HUES64 (cell line): ENCODE data around the gene NTPCR.

Source experiments
- H3K27ac ChIP-seq: 2 replicates; pipeline ENCODE4 v1.7.0; 2013; ENCODE audit warnings: low read depth, low read length, inconsistent platforms
- H3K27me3 ChIP-seq: 2 replicates; pipeline ENCODE4 v1.6.1; 2013; ENCODE audit warnings: mild to moderate bottlenecking, low read length; ENCODE audit not compliant: insufficient read depth
- H3K36me3 ChIP-seq: 2 replicates; pipeline ENCODE4 v1.6.1; 2013; ENCODE audit warnings: mild to moderate bottlenecking, low read length; ENCODE audit not compliant: insufficient read depth
- H3K4me1 ChIP-seq: 2 replicates; pipeline ENCODE4 v1.6.1; 2013; ENCODE audit warnings: mild to moderate bottlenecking, low read length, moderate library complexity; ENCODE audit not compliant: insufficient read depth
- H3K4me3 ChIP-seq: 2 replicates; pipeline ENCODE4 v1.5.1; 2013; ENCODE audit warnings: mild to moderate bottlenecking, low read length, moderate library complexity
- H3K9ac ChIP-seq: 2 replicates; pipeline ENCODE4 v1.6.1; 2013; ENCODE audit warnings: mild to moderate bottlenecking, low read depth, low read length
- H3K9me3 ChIP-seq: 2 replicates; pipeline ENCODE4 v1.6.1; 2013; ENCODE audit warnings: low read depth, low read length; ENCODE audit not compliant: insufficient read depth
- WGBS: fragments of 150-250, 120-280 bp; methylation state at CpG from one replicate; pipeline ENCODE4 v1.1.7; 2013; ENCODE audit warnings: missing lambda C conversion rate; 5-methylcytosine and 5-hydroxymethylcytosine counted together

Gene NTPCR

GRCh38 chr1:232965124-232965911 is 14.9 kb downstream of the NTPCR start:
- Histone ChIP-seq H3K36me3 (peaks cover 78% of the 10 kb centered on the region), H3K27me3 (no peaks in the 10 kb centered on the region), H3K27ac (no peak overlapping the region), H3K4me3 (no peak overlapping the region), H3K4me1 (no peaks in the 10 kb centered on the region), H3K9ac (no peak overlapping the region), H3K9me3 (no peaks in the 10 kb centered on the region)
- 92% methylated on average over 10 of the region's 10 CpGs for WGBS

DNA sequence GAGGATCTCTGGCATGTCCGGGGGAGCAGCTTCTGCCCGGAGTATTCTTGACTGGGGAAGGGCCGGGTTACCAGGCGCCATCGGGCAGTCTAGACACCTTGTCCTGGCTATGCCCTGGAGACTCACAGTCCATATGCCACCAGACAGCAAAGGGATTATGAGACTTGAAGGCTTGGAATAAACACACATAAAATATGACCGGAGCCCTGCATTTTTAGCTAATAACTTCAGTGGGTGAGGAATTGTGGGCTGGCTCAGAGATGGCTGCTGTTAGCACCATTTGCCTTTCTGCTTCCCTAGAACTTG is 15.5 kb downstream of the NTPCR start:
- Histone ChIP-seq H3K9ac (no peak overlapping the region), H3K9me3 (no peaks in the 10 kb centered on the region), H3K4me1 (no peaks in the 10 kb centered on the region), H3K4me3 (no peak overlapping the region), H3K27me3 (no peaks in the 10 kb centered on the region), H3K27ac (no peak overlapping the region), H3K36me3 (peaks cover 79% of the 10 kb centered on the region)
- WGBS = 98% methylated on average over 6 of the region's 6 CpGs

DNA sequence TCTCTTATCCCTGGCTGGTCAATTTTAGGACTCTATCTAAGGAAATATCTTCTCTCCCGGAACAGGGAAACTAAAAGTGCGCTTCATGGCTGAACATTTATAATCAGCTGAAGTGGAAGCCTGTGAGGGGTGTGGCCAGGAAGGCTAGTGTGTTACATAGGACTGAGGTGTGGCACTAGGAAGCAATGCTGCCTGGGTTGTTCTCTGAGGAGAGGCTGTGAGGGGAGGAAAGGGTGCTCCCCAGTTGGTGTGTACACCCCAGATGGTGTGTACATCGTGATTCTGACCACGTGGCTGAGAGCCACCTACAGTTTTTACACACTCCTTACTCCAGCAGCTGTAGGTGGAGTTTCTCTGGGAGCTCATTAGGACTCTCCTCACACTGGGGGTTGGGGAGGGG is 16.3 kb downstream of the NTPCR start:
- Histone ChIP-seq H3K36me3 (peaks cover 80% of the 10 kb centered on the region), H3K4me1 (no peaks in the 10 kb centered on the region), H3K4me3 (no peak overlapping the region), H3K27ac (no peak overlapping the region), H3K27me3 (no peaks in the 10 kb centered on the region), H3K9ac (no peak overlapping the region), H3K9me3 (no peaks in the 10 kb centered on the region)
- 93% methylated on average over 4 of the region's 4 CpGs for WGBS

DNA sequence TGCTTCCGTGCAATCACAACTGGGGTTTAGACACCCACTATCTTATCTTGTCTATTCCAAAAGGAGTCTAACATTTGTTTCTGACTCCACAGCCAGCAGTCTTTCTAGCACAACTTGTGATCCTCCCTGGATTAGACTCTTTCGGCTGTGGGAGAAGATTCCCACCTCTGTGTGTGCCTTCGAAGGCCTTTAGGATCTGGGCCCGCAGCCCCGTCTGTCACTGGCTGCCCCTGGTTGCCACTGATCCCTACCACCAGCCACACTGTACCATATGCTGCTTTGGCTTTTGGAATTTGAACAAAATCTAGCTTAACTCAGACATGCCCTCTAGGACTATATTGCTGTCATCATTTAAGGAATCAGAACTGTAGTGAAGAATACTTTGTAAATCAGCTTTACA is 18.0 kb downstream of the NTPCR start:
- Histone ChIP-seq H3K36me3 (peaks cover 88% of the 10 kb centered on the region), H3K9ac (no peak overlapping the region), H3K27ac (no peak overlapping the region), H3K4me1 (no peaks in the 10 kb centered on the region), H3K9me3 (peaks cover 3% of the 10 kb centered on the region; the same call in 1 of the 2 replicates), H3K27me3 (no peaks in the 10 kb centered on the region), H3K4me3 (no peak overlapping the region)
- 98% methylated on average over 5 of the region's 5 CpGs for WGBS

- Histone ChIP-seq H3K9me3 (peaks cover 5% of the 10 kb centered on the region; the same call in 1 of the 2 replicates), H3K36me3 (peaks cover 91% of the 10 kb centered on the region), H3K4me1 (no peaks in the 10 kb centered on the region), H3K27me3 (no peaks in the 10 kb centered on the region), H3K4me3 (no peak overlapping the region), H3K9ac (no peak overlapping the region), H3K27ac (no peak overlapping the region)
- 96% methylated on average over 2 of the region's 3 CpGs for WGBS
Observed at GRCh38 chr1:232968965-232969364, 18.6 kb downstream of the NTPCR start.

DNA sequence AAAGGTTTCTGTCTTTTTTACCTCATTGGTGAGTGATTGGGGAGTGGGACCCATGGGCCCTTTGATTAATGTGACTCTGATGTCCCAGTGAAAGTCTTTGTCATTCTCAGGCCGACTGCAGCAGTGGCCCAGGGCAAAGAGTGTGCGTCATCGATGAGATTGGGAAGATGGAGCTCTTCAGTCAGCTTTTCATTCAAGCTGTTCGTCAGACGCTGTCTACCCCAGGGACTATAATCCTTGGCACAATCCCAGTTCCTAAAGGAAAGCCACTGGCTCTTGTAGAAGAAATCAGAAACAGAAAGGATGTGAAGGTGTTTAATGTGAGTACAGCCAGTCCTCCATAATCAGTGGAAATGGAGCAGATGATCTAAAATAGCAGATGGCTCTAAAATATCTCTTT is 19.4 kb downstream of the NTPCR start:
- Histone ChIP-seq H3K4me3 (no peak overlapping the region), H3K36me3 (peaks cover 92% of the 10 kb centered on the region), H3K9ac (no peak overlapping the region), H3K9me3 (peaks cover 5% of the 10 kb centered on the region; the same call in 1 of the 2 replicates), H3K4me1 (no peaks in the 10 kb centered on the region), H3K27me3 (no peaks in the 10 kb centered on the region), H3K27ac (no peak overlapping the region)
- WGBS = 94% methylated on average over 5 of the region's 5 CpGs

GRCh38 chr1:232970508-232970907 is 20.1 kb downstream of the NTPCR start:
- 90% methylated on average over 2 of the region's 4 CpGs for WGBS
- Histone ChIP-seq H3K4me3 (no peak overlapping the region), H3K4me1 (no peaks in the 10 kb centered on the region), H3K9me3 (peaks cover 5% of the 10 kb centered on the region; the same call in 1 of the 2 replicates), H3K9ac (no peak overlapping the region), H3K27ac (no peak overlapping the region), H3K27me3 (no peaks in the 10 kb centered on the region), H3K36me3 (peaks cover 95% of the 10 kb centered on the region)

- Histone ChIP-seq H3K27me3 (no peaks in the 10 kb centered on the region), H3K4me3 (no peak overlapping the region), H3K27ac (no peak overlapping the region), H3K4me1 (no peaks in the 10 kb centered on the region), H3K9ac (no peak overlapping the region), H3K36me3 (peaks cover 100% of the 10 kb centered on the region), H3K9me3 (peaks cover 5% of the 10 kb centered on the region; the same call in 1 of the 2 replicates)
- 90% methylated on average over 1 of the region's 2 CpGs for WGBS
Observed at GRCh38 chr1:232973652-232974611, 23.5 kb downstream of the NTPCR start.

- no peak overlapping the region for H3K9ac ChIP-seq
- no peaks in the 10 kb centered on the region for H3K4me1 ChIP-seq
- no peak overlapping the region for H3K27ac ChIP-seq
- H3K4me3 ChIP-seq = no peak overlapping the region
- peaks cover 5% of the 10 kb centered on the region; the same call in 1 of the 2 replicates for H3K9me3 ChIP-seq
- no peaks in the 10 kb centered on the region for H3K27me3 ChIP-seq
- WGBS = 91% methylated on average over 3 of the region's 3 CpGs
- peaks cover 90% of the 10 kb centered on the region for H3K36me3 ChIP-seq
Observed at GRCh38 chr1:232974971-232975370, 24.6 kb downstream of the NTPCR start.

DNA sequence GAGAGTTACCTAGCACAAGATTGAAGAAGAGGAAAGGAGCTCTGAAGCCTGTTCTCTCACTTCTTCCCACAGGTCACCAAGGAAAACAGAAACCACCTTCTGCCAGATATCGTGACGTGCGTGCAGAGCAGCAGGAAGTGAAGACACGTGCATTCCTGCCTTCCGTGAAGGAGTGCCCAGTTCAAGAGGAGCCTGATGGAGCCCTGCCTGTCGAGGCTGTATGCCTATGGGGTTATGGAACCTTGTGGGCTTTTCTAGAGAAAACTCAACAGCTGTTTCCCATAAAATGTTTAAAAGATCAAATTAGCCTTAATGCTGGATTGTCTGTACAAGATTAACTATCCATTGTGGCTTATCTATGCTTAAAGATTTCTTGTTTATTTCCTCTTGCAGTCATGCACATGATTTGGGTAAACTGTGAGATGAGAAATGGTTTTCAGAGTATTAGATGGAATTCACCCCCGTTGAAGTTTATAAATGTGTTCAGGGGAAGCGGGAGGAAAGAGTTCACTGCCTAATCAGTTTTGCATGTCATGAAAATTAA is 27.8 kb downstream of the NTPCR start:
- Histone ChIP-seq H3K9ac (no peak overlapping the region), H3K36me3 (peaks cover 59% of the 10 kb centered on the region), H3K4me1 (no peaks in the 10 kb centered on the region), H3K9me3 (peaks cover 4% of the 10 kb centered on the region; the same call in 1 of the 2 replicates), H3K4me3 (no peak overlapping the region), H3K27ac (no peak overlapping the region), H3K27me3 (no peaks in the 10 kb centered on the region)
- WGBS = 94% methylated on average over 8 of the region's 8 CpGs

- H3K4me1 ChIP-seq = no peaks in the 10 kb centered on the region
- H3K9ac ChIP-seq = no peak overlapping the region
- no peaks in the 10 kb centered on the region for H3K27me3 ChIP-seq
- 94% methylated on average over 4 of the region's 4 CpGs for WGBS
- H3K36me3 ChIP-seq = peaks cover 58% of the 10 kb centered on the region
- no peaks in the 10 kb centered on the region for H3K9me3 ChIP-seq
- H3K27ac ChIP-seq = no peak overlapping the region
- H3K4me3 ChIP-seq = no peak overlapping the region
Observed at GRCh38 chr1:232978815-232979214, 28.4 kb downstream of the NTPCR start.
